Endothelial cell of umbilical vein (primary cell): ENCODE data around the gene CDC42BPB. TPM values are rescaled to one million over a fixed set of nuclear protein-coding genes. Genes with fewer than 3 reads are reported as not detected.

ENCODE experiments used
- BruUV-seq: library from RNA; stranded (reverse); fragments of 400-500 nt; replicated peaks from 2 replicates; lab custom pipeline; 2021; lab: Mats Ljungman, UMichigan
- CTCF ChIA-PET: fragments of 300-600, 350-600 bp; sonication (Branson Sonifier 250); formaldehyde crosslinking; loops from one replicate; lab custom pipeline; 2021; ENCODE audit warnings: antibody characterized with exemption, inconsistent platforms; lab: Charles Lee
- POLR2A ChIA-PET: fragments of 300-600, 350-600 bp; sonication (Branson Sonifier 250); formaldehyde crosslinking; loops from one replicate; lab custom pipeline; 2021; ENCODE audit warnings: antibody characterized with exemption, inconsistent platforms; lab: Charles Lee
- DNase-seq: peaks from one replicate; pipeline ENCODE4 v3.0.0-alpha.2; 2011; ENCODE audit warnings: low read depth, low spot score
- FAIRE-seq: peaks from 2 replicates; lab custom pipeline; 2011; peaks lifted over from hg19 to GRCh38; lab: Jason Lieb, UNC
- H2AFZ ChIP-seq: 2 replicates; pipeline ENCODE4 v1.6.0; 2012; ENCODE audit warnings: low read depth, low read length, control low read depth, inconsistent platforms
- H3K27ac ChIP-seq: 2 replicates; pipeline ENCODE4 v1.5.1; 2011; ENCODE audit warnings: low read depth, mild to moderate bottlenecking, control low read depth, low read length, moderate library complexity; ENCODE audit not compliant: insufficient read depth
- H3K27me3 ChIP-seq, 2 experiments: 2 replicates each; pipeline versions ENCODE4 v1.6.0 to v1.6.1; 2011; ENCODE audit warnings: low read length in 2 of 2, mixed read lengths in 1 of 2; ENCODE audit not compliant: control insufficient read depth in 2 of 2, insufficient read depth in 2 of 2
- H3K36me3 ChIP-seq, 2 experiments: 2 replicates in 1 of 2; 3 replicates in 1 of 2; pipeline ENCODE4 v1.5.1; 2011; ENCODE audit warnings: low read length in 2 of 2, mild to moderate bottlenecking in 1 of 2, moderate library complexity in 1 of 2; ENCODE audit not compliant: control insufficient read depth in 2 of 2, insufficient read depth in 2 of 2; ENCODE audit errors: extremely low read depth in 1 of 2
- H3K4me1 ChIP-seq: 3 replicates; pipeline ENCODE4 v1.5.1; 2011; ENCODE audit warnings: mild to moderate bottlenecking, low read length; ENCODE audit not compliant: control insufficient read depth, insufficient read depth; ENCODE audit errors: extremely low read depth
- H3K4me2 ChIP-seq: 2 replicates; pipeline ENCODE4 v1.6.1; 2011; ENCODE audit warnings: low read length, control low read depth, mixed read lengths; ENCODE audit not compliant: insufficient read depth
- H3K4me3 ChIP-seq, 3 experiments: fragments of 200-600 bp in 1 of 3; sonication (generic), shearing (Covaris generic) in 1 of 3; replicated peaks in 1 of 3; 2 replicates each; pipeline ENCODE4 v1.5.1; 2011 to 2016; ENCODE audit warnings: control low read depth in 3 of 3, low read length in 3 of 3, mild to moderate bottlenecking in 2 of 3, inconsistent platforms in 1 of 3, low read depth in 1 of 3, moderate library complexity in 1 of 3; ENCODE audit not compliant: insufficient read depth in 1 of 3
- H3K79me2 ChIP-seq: 2 replicates; pipeline ENCODE4 v1.6.0; 2012; ENCODE audit warnings: low read length, inconsistent platforms; ENCODE audit not compliant: control insufficient read depth, insufficient read depth
- H3K9ac ChIP-seq: replicated peaks from 2 replicates; pipeline ENCODE3; 2011; ENCODE audit warnings: low read length, control low read depth; ENCODE audit not compliant: insufficient read depth; ENCODE audit errors: extremely low read depth
- H3K9me1 ChIP-seq: replicated peaks from 3 replicates; pipeline ENCODE4 v1.6.0; 2011; ENCODE audit warnings: mild to moderate bottlenecking, low read length; ENCODE audit not compliant: control insufficient read depth, insufficient read depth; ENCODE audit errors: extremely low read depth
- H3K9me3 ChIP-seq: replicated peaks from 2 replicates; pipeline ENCODE4 v1.5.1; 2012; ENCODE audit warnings: low read length, inconsistent platforms; ENCODE audit not compliant: control insufficient read depth, insufficient read depth
- H4K20me1 ChIP-seq: replicated peaks from 2 replicates; pipeline ENCODE3; 2011; ENCODE audit warnings: mild to moderate bottlenecking, low read length; ENCODE audit not compliant: control insufficient read depth, insufficient read depth; ENCODE audit errors: extremely low read depth
- CTCF ChIP-seq, 2 donors: IDR thresholded peaks; 1 replicate in 1 of 2; 2 replicates in 1 of 2; pipeline ENCODE4 v1.5.1; 2011; ENCODE audit warnings: low read length in 2 of 2, mild to moderate bottlenecking in 2 of 2, moderate library complexity in 2 of 2, control low read depth in 1 of 2, inconsistent platforms in 1 of 2, low read depth in 1 of 2; ENCODE audit not compliant: insufficient read depth in 1 of 2; ENCODE audit errors: extremely low read depth in 1 of 2
- EZH2 ChIP-seq: IDR thresholded peaks from 2 replicates; pipeline ENCODE4 v1.6.1; 2012; ENCODE audit warnings: borderline replicate concordance, low read depth, mild to moderate bottlenecking, moderate library complexity, low read length, inconsistent platforms; ENCODE audit not compliant: severe bottlenecking
- JUN ChIP-seq: IDR thresholded peaks from 2 replicates; pipeline ENCODE4 v1.6.1; 2011; ENCODE audit warnings: borderline replicate concordance, low read depth; ENCODE audit not compliant: insufficient read length, insufficient read depth
- MYC ChIP-seq: IDR thresholded peaks from one replicate; pipeline ENCODE4 v1.6.1; 2011; ENCODE audit warnings: mild to moderate bottlenecking, low read depth, low read length
- POLR2AphosphoS5 ChIP-seq: IDR thresholded peaks from 2 replicates; pipeline ENCODE4 v1.6.1; 2012; ENCODE audit warnings: low read depth, mild to moderate bottlenecking, control low read depth, low read length, moderate library complexity; ENCODE audit not compliant: insufficient read depth
- dilution Hi-C: fragments of 300-500 bp; cut with MboI; formaldehyde crosslinking; loops from one replicate; pipeline ENCODE4 v1.15.0; 2019; ENCODE audit warnings: low sequenced_read_pairs; ENCODE audit not compliant: extremely low pct_ligation_motif_present
- intact Hi-C: fragments of 100-400 bp; cut with micrococcal nuclease; formaldehyde crosslinking; loops from one replicate; pipeline ENCODE4 v1.10.0; 2022
- polyA plus RNA-seq, 4 experiments: library from polyadenylated mRNA; depleted of rRNA in 3 of 4; stranded (reverse) in 3 of 4; unstranded in 1 of 4; fragments of >200 nt; gene quantifications; 2 replicates each; pipeline versions ENCODE4 v1.2.1 to v1.2.3, GENCODE V29; 2011 to 2012; ENCODE audit warnings: missing spikeins in 1 of 4
- total RNA-seq: library from RNA; stranded (reverse); gene quantifications from 2 replicates; pipeline ENCODE4 v1.2.3, GENCODE V29; 2021

The CDC42BPB gene
- total and polyA plus RNA-seq, 2 donors (not counting 3 experiments of a cell fraction or from before 2014, with no cell fraction given) = 82.6 to 131 TPM

DNA sequence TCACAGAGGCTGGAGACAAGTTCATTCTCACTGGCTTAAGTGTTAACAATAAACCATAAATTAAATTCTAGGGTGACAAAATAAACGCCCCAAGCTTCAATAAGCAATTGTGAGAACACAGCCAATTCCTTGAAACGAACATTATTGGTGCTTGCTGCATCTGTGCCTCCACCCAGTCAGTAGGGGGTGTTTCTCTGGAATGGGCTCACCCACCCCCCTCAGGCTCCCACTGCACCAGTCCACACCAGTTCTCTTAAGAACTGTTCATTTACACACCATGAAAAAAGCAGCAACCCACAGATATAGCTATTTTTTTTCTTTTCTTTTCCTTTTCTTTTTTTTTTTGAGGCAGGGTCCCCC, 34.7 kb downstream of the CDC42BPB start:
- no peak overlapping the region for H2AFZ ChIP-seq
- FAIRE-seq (no peak), DNase-seq (no peak)
- no peak overlapping the region for H3K4me3 ChIP-seq
- no peak overlapping the region for H3K9ac ChIP-seq
- TF ChIP-seq POLR2AphosphoS5 = no peak
- TF ChIP-seq CTCF (IDR thresholded peaks at IDR 0.05; ENCODE audit: extremely low read depth in 1 of 2, insufficient read depth in 1 of 2, low read depth in 1 of 2, low read length in 2 of 2) = no peak
- no peak for TF ChIP-seq EZH2
- no peak for TF ChIP-seq JUN
- no peak for TF ChIP-seq MYC
- peaks cover 90% of the 10 kb centered on the region for H3K79me2 ChIP-seq
- dilution Hi-C loops (no loop called here), intact Hi-C loops (no loop called here)
- peaks cover 0 to 2% of the 10 kb centered on the region in 2 experiments for H3K36me3 ChIP-seq
- no peaks in the 10 kb centered on the region for H3K27me3 ChIP-seq
- no peak overlapping the region for H3K4me2 ChIP-seq
- H3K4me1 ChIP-seq = peaks cover 31% of the 10 kb centered on the region
- H3K27ac ChIP-seq = no peak overlapping the region
- CTCF ChIA-PET = interaction anchor here (1.2 to 1.9 kb wide), 3 partner anchors 8 to 14 kb away, joined by 3 to 6 read pairs (median 3); no protein-coding TSS in a partner anchor
- H3K9me3 ChIP-seq = no peaks in the 10 kb centered on the region
- POLR2A ChIA-PET = no interaction called here
- no peaks in the 10 kb centered on the region for H4K20me1 ChIP-seq
- no TSS peak for BruUV-seq
- H3K9me1 ChIP-seq = no peaks in the 10 kb centered on the region
